HepG2 (cell line): ENCODE data around the gene RNASE4. TPM values are rescaled to one million over a fixed set of nuclear protein-coding genes. Genes with fewer than 3 reads are reported as not detected.

ENCODE experiments used
- FOXP1 ChIP-seq, 2 experiments: fragments of 450-650 bp in 1 of 2; IDR thresholded peaks; 2 replicates each; pipeline ENCODE4 v1.6.1; 2017 to 2018; ENCODE audit warnings: antibody characterized with exemption in 1 of 2
- GATAD1 ChIP-seq: IDR thresholded peaks from 2 replicates; pipeline ENCODE4 v1.6.1; 2016; ENCODE audit warnings: missing genetic modification reagents, missing compliant biosample characterization
- HES4 ChIP-seq: sonication (generic); formaldehyde crosslinking; IDR thresholded peaks from 2 replicates; pipeline ENCODE4 v1.9.0; 2021; ENCODE audit warnings: mild to moderate bottlenecking, missing genetic modification reagents, borderline replicate concordance
- KAT7 ChIP-seq: IDR thresholded peaks from 2 replicates; pipeline ENCODE4 v1.6.1; 2018; ENCODE audit warnings: borderline replicate concordance, missing compliant biosample characterization
- LCORL ChIP-seq, 2 experiments: fragments of 450-650 bp in 1 of 2; sonication (generic) in 1 of 2; formaldehyde crosslinking in 1 of 2; IDR thresholded peaks; 2 replicates each; pipeline versions ENCODE4 v1.5.0 to v1.6.1; 2017 to 2020; ENCODE audit warnings: antibody characterized with exemption in 1 of 2, missing genetic modification reagents in 1 of 2
- SAP130 ChIP-seq: IDR thresholded peaks from 2 replicates; pipeline ENCODE4 v1.6.1; 2016; ENCODE audit warnings: low read depth
- SOX6 ChIP-seq, 2 experiments: fragments of 450-650 bp in 1 of 2; sonication (generic) in 1 of 2; formaldehyde crosslinking in 1 of 2; IDR thresholded peaks; 2 replicates each; pipeline versions ENCODE4 v1.4.0 to v1.6.1; 2017 to 2020; ENCODE audit warnings: antibody characterized with exemption in 1 of 2, mild to moderate bottlenecking in 1 of 2, missing genetic modification reagents in 1 of 2
- TEAD3 ChIP-seq: optimal IDR thresholded peaks from 2 replicates; pipeline ENCODE3; 2016; ENCODE audit warnings: borderline replicate concordance
- ZBTB40 ChIP-seq, 2 experiments: fragments of 450-650 bp in 1 of 2; sonication (generic) in 1 of 2; formaldehyde crosslinking in 1 of 2; IDR thresholded peaks; 2 replicates each; pipeline versions ENCODE4 v1.6.1 to v1.8.0; 2016 to 2022; ENCODE audit warnings: antibody characterized with exemption in 1 of 2, mild to moderate bottlenecking in 1 of 2, missing genetic modification reagents in 1 of 2
- ZNF124 ChIP-seq: sonication (generic); formaldehyde crosslinking; IDR thresholded peaks from 2 replicates; pipeline ENCODE4 v1.4.0; 2020; ENCODE audit warnings: missing genetic modification reagents
- ZNF609 ChIP-seq: sonication (generic); formaldehyde crosslinking; IDR thresholded peaks from 2 replicates; pipeline ENCODE4 v1.4.0; 2020; ENCODE audit warnings: mild to moderate bottlenecking, missing genetic modification reagents, borderline replicate concordance
- ZNF878 ChIP-seq: sonication (generic); formaldehyde crosslinking; IDR thresholded peaks from 2 replicates; pipeline ENCODE4 v1.8.1; 2023; ENCODE audit warnings: mild to moderate bottlenecking, missing genetic modification reagents, moderate library complexity
- polyA plus RNA-seq, 8 experiments: library from polyadenylated mRNA; depleted of rRNA in 3 of 8; stranded (reverse) in 7 of 8; unstranded in 1 of 8; fragments of >200 nt; fragmentation: Illumina TruSeq in 4 of 8; extraction: Trizol in 4 of 8; gene quantifications; 2 replicates each; pipeline versions ENCODE4 v1.2.1 to v1.2.3, GENCODE V29; 2011 to 2016; ENCODE audit warnings: low read depth in 4 of 8, missing spikeins in 1 of 8, mixed read lengths in 1 of 8; ENCODE audit not compliant: insufficient read depth in 1 of 8
- total RNA-seq, 5 experiments: library from RNA; depleted of rRNA; stranded (reverse); fragments of >200 nt; fragmentation: Illumina TruSeq; extraction: Trizol; gene quantifications; 2 replicates each; pipeline ENCODE4 v1.2.3, GENCODE V29; 2016; ENCODE audit warnings: low read depth in 1 of 5

The RNASE4 gene
- total and polyA plus RNA-seq, 2 of the 13 experiments (the other 11 are each of a cell fraction or from before 2014, with no cell fraction given): 109 to 983 TPM

GRCh38 chr14:20686386-20687143 is 2.2 kb downstream of the RNASE4 start (continued):
- TF ChIP-seq ZBTB40 (IDR thresholded peaks at IDR 0.05) (no peak), ZBTB40 (CRISPR knock-in tag; IDR thresholded peaks at IDR 0.05) (no peak; the same call in 1 of the 2 replicates), KAT7 (CRISPR knock-in tag) (peak; percentile 39), TEAD3 (CRISPR knock-in tag) (peak; percentile 95), SOX6 (IDR thresholded peaks at IDR 0.05) (no peak), SOX6 (CRISPR knock-in tag; IDR thresholded peaks at IDR 0.05) (peak; percentile 99), SAP130 (CRISPR knock-in tag) (peak; percentile 98), FOXP1 (IDR thresholded peaks at IDR 0.05) (no peak), FOXP1 (CRISPR knock-in tag; IDR thresholded peaks at IDR 0.05) (peak; percentile 90), ZNF609 (peak; percentile 84; the same call in 1 of the 2 replicates), LCORL (IDR thresholded peaks at IDR 0.05) (0 out of 2 replicates have a peak, but pooled peaks have one; percentile 29), LCORL (CRISPR knock-in tag; IDR thresholded peaks at IDR 0.05) (peak; percentile 73; the same call in 1 of the 2 replicates), HES4 (CRISPR knock-in tag) (no peak), GATAD1 (CRISPR knock-in tag) (peak; percentile 68; the same call in 1 of the 2 replicates), ZNF878 (CRISPR knock-in tag) (0 out of 2 replicates have a peak, but pooled peaks have one; percentile 53), ZNF124 (CRISPR knock-in tag) (peak; percentile 87)
